NCI-H526 (cell line): ENCODE data around the gene EMC9.

Experiments used
- DNase-seq, 2 experiments: peaks; one replicate each; lab custom pipeline; 2025; lab: John Stamatoyannopoulos, UW

The EMC9 gene

GRCh38 chr14:24141097-24141880 lies at the start of gene EMC9:
Gene EMC9 (minus strand): TSS chr14:24141591. CDS start chr14:24141304, 287 bp downstream.
- DNase-seq = peak; percentile 99 to 100

GRCh38 chr14:24190416-24190815 lies 49.0 kb upstream of the EMC9 start:
- DNase-seq = no peak

- no peak for DNase-seq
These were observed 48.1 kb upstream of the EMC9 start for GRCh38 chr14:24189460-24189859.

- DNase-seq = no peak
These were observed 47.6 kb upstream of the EMC9 start for GRCh38 chr14:24189059-24189375.

GRCh38 chr14:24188251-24189058 lies 47.1 kb upstream of the EMC9 start, which contains the start of gene IPO4:
Gene IPO4 (minus strand): TSS chr14:24188816. CDS start chr14:24188787, 29 bp downstream.
- peak; percentile 95 to 98 for DNase-seq

- DNase-seq = no peak
These were observed 46.1 kb upstream of the EMC9 start for GRCh38 chr14:24187539-24187915.

GRCh38 chr14:24186831-24187538 lies 45.6 kb upstream of the EMC9 start:
- DNase-seq = no peak

GRCh38 chr14:24185741-24186140 lies 44.4 kb upstream of the EMC9 start:
- DNase-seq = no peak

GRCh38 chr14:24185026-24185425 lies 43.6 kb upstream of the EMC9 start:
- no peak for DNase-seq

GRCh38 chr14:24184104-24184970 lies 42.9 kb upstream of the EMC9 start:
- no peak for DNase-seq

GRCh38 chr14:24183014-24183481 lies 41.7 kb upstream of the EMC9 start:
- DNase-seq = no peak

- DNase-seq = no peak
These were observed 40.9 kb upstream of the EMC9 start for GRCh38 chr14:24182110-24182882.

GRCh38 chr14:24181371-24182077 lies 40.1 kb upstream of the EMC9 start:
- no peak for DNase-seq

GRCh38 chr14:24179961-24180796 lies 38.8 kb upstream of the EMC9 start:
- peak in 1 of 2 experiments; percentile 16 for DNase-seq

GRCh38 chr14:24179294-24179960 lies 38.0 kb upstream of the EMC9 start:
- no peak for DNase-seq

- DNase-seq = no peak
These were observed 37.2 kb upstream of the EMC9 start for GRCh38 chr14:24178399-24179178.

GRCh38 chr14:24177891-24178290 lies 36.5 kb upstream of the EMC9 start:
- no peak for DNase-seq
